H1 (cell line): ENCODE results near the gene ZNF407.

Experiments used
- BRCA1 ChIP-seq: IDR thresholded peaks from 2 replicates; pipeline ENCODE4 v1.6.1; 2012; ENCODE audit warnings: low read depth, low read length, improper control_type of control experiment
- CREB1 ChIP-seq: IDR thresholded peaks from 2 replicates; pipeline ENCODE4 v1.6.1; 2012; ENCODE audit warnings: inconsistent platforms
- CTCF ChIP-seq, 3 experiments: IDR thresholded peaks; 1 replicate in 2 of 3; 2 replicates in 1 of 3; pipeline versions ENCODE4 v1.5.1 to v1.6.1; 2011; ENCODE audit warnings: low read length in 3 of 3, mild to moderate bottlenecking in 3 of 3, inconsistent platforms in 2 of 3, low read depth in 1 of 3, moderate library complexity in 1 of 3; ENCODE audit not compliant: insufficient read depth in 1 of 3; ENCODE audit errors: control extremely low read depth in 1 of 3
- E2F6 ChIP-seq: IDR thresholded peaks from 2 replicates; pipeline ENCODE4 v1.6.1; 2012; ENCODE audit warnings: inconsistent platforms
- EZH2 ChIP-seq: fragments of 200-600 bp; sonication (generic); IDR thresholded peaks from 2 replicates; pipeline ENCODE4 v1.7.1; 2012; ENCODE audit warnings: low read depth, mild to moderate bottlenecking, moderate library complexity, low read length, inconsistent platforms; ENCODE audit not compliant: severe bottlenecking
- GTF2F1 ChIP-seq: IDR thresholded peaks from 2 replicates; pipeline ENCODE4 v1.6.1; 2012; ENCODE audit warnings: low read depth, low read length, improper control_type of control experiment, borderline replicate concordance
- HDAC2 ChIP-seq, 2 experiments: fragments of 300-600 bp in 1 of 2; sonication (generic) in 1 of 2; IDR thresholded peaks; 2 replicates each; pipeline ENCODE4 v1.6.1; 2011 to 2012; ENCODE audit warnings: low read depth in 2 of 2, low read length in 2 of 2, mild to moderate bottlenecking in 2 of 2, moderate library complexity in 2 of 2, borderline replicate concordance in 1 of 2, inconsistent platforms in 1 of 2
- POLR2A ChIP-seq, 2 experiments: IDR thresholded peaks; 1 replicate in 1 of 2; 2 replicates in 1 of 2; pipeline ENCODE4 v1.6.1; 2011; ENCODE audit warnings: low read depth in 2 of 2, low read length in 2 of 2, mild to moderate bottlenecking in 2 of 2; ENCODE audit errors: control extremely low read depth in 1 of 2
- SRF ChIP-seq: IDR thresholded peaks from 2 replicates; pipeline ENCODE4 v1.6.1; 2011; ENCODE audit warnings: mild to moderate bottlenecking, low read depth, low read length, moderate library complexity
- TAF1 ChIP-seq: IDR thresholded peaks from 2 replicates; pipeline ENCODE4 v1.6.1; 2011; ENCODE audit warnings: mild to moderate bottlenecking, low read depth, low read length
- TBP ChIP-seq: IDR thresholded peaks from 2 replicates; pipeline ENCODE4 v1.6.1; 2011; ENCODE audit warnings: low read depth, low read length, improper control_type of control experiment

GRCh38 chr18:75087119-75088020 lies 489.7 kb downstream of the ZNF407 start:
- TF ChIP-seq GTF2F1 = no peak
- no peak for TF ChIP-seq CTCF (IDR thresholded peaks at IDR 0.05; ENCODE audit: control extremely low read depth in 1 of 3, insufficient read depth in 1 of 3, low read depth in 1 of 3, low read length in 3 of 3)
- TF ChIP-seq POLR2A (IDR thresholded peaks at IDR 0.05; ENCODE audit: control extremely low read depth in 1 of 2, low read depth in 2 of 2, low read length in 2 of 2) = no peak
- TF ChIP-seq TBP = no peak
- TF ChIP-seq EZH2 = no peak
- TF ChIP-seq CREB1 = no peak
- TF ChIP-seq HDAC2 (IDR thresholded peaks at IDR 0.05; ENCODE audit: borderline replicate concordance in 1 of 2, low read depth in 2 of 2, low read length in 2 of 2) = no peak
- TF ChIP-seq E2F6 = no peak
- no peak for TF ChIP-seq SRF
- TF ChIP-seq BRCA1 = no peak
- no peak for TF ChIP-seq TAF1
